ENCODE results near the gene RGL4. TPM values are rescaled to one million over a fixed set of nuclear protein-coding genes. Genes with fewer than 3 reads are reported as not detected.

The RGL4 gene
- total RNA-seq, 1 donor from 2014 or later: not detected

GRCh38 chr22:23708270-23708669 is 17.5 kb downstream of the RGL4 start:
- H3K27ac Mint-ChIP-seq (ENCODE audit: unreplicated experiment): no peak overlapping the region
- FAIRE-seq: no peak
- H3K79me2 ChIP-seq (ENCODE audit: insufficient read depth, low read length): peaks cover 6% of the 10 kb centered on the region
- no peak overlapping the region for H2AFZ ChIP-seq (ENCODE audit: low read depth, low read length)
- TF ChIP-seq EZH2 (IDR thresholded peaks at IDR 0.05; ENCODE audit: insufficient read depth, low read length): no peak
- TF ChIP-seq CTCF (IDR thresholded peaks at IDR 0.05; ENCODE audit: insufficient read depth, low read depth, low read length): no peak
- no peak overlapping the region for H3K4me3 Mint-ChIP-seq (ENCODE audit: unreplicated experiment)
- no peak overlapping the region for H3K4me3 ChIP-seq (ENCODE audit: insufficient read depth, low read depth, low read length)
- no peak overlapping the region for H3K4me2 ChIP-seq (ENCODE audit: low read length)
- peaks cover 36% of the 10 kb centered on the region for H3K36me3 Mint-ChIP-seq (ENCODE audit: low read depth, unreplicated experiment)
- no peak overlapping the region for H3K9ac ChIP-seq (ENCODE audit: low read length)
- H3K27me3 ChIP-seq (ENCODE audit: insufficient read depth, low read length): no peaks in the 10 kb centered on the region
- H3K9me3 ChIP-seq (ENCODE audit: insufficient read depth, low read depth, low read length): no peaks in the 10 kb centered on the region
- H3K36me3 ChIP-seq (ENCODE audit: insufficient read depth, low read length): peaks cover 47% of the 10 kb centered on the region
- H3K4me1 ChIP-seq (ENCODE audit: insufficient read depth, low read length): no peaks in the 10 kb centered on the region
- no peak overlapping the region for H3K27ac ChIP-seq (ENCODE audit: low read depth, low read length)
- no peaks in the 10 kb centered on the region for H3K9me3 Mint-ChIP-seq (ENCODE audit: unreplicated experiment)
- H4K20me1 ChIP-seq (ENCODE audit: insufficient read depth, low read length): peaks cover 51% of the 10 kb centered on the region
- peaks cover 5% of the 10 kb centered on the region for H3K4me1 Mint-ChIP-seq (ENCODE audit: low read depth, unreplicated experiment)
- no peaks in the 10 kb centered on the region for H3K27me3 Mint-ChIP-seq (ENCODE audit: low read depth, unreplicated experiment)
- DNase-seq (ENCODE audit: low read depth): no peak

GRCh38 chr22:23709107-23709506 is 18.3 kb downstream of the RGL4 start:
- Mint-ChIP-seq H3K4me1 (ENCODE audit: low read depth, unreplicated experiment) (peaks cover 5% of the 10 kb centered on the region), H3K4me3 (ENCODE audit: unreplicated experiment) (no peak overlapping the region), H3K9me3 (ENCODE audit: unreplicated experiment) (no peaks in the 10 kb centered on the region), H3K27ac (ENCODE audit: unreplicated experiment) (no peak overlapping the region), H3K27me3 (ENCODE audit: low read depth, unreplicated experiment) (no peaks in the 10 kb centered on the region), H3K36me3 (ENCODE audit: low read depth, unreplicated experiment) (peaks cover 38% of the 10 kb centered on the region)
- Histone ChIP-seq H4K20me1 (ENCODE audit: insufficient read depth, low read length) (peaks cover 43% of the 10 kb centered on the region), H3K36me3 (ENCODE audit: insufficient read depth, low read length) (peaks cover 45% of the 10 kb centered on the region), H3K4me3 (ENCODE audit: insufficient read depth, low read depth, low read length) (no peak overlapping the region), H3K27me3 (ENCODE audit: insufficient read depth, low read length) (no peaks in the 10 kb centered on the region), H3K4me2 (ENCODE audit: low read length) (no peak overlapping the region), H3K27ac (ENCODE audit: low read depth, low read length) (no peak overlapping the region), H3K79me2 (ENCODE audit: insufficient read depth, low read length) (peaks cover 4% of the 10 kb centered on the region), H3K9ac (ENCODE audit: low read length) (no peak overlapping the region), H3K4me1 (ENCODE audit: insufficient read depth, low read length) (no peaks in the 10 kb centered on the region), H2AFZ (ENCODE audit: low read depth, low read length) (no peak overlapping the region), H3K9me3 (ENCODE audit: insufficient read depth, low read depth, low read length) (no peaks in the 10 kb centered on the region)
- no peak for TF ChIP-seq EZH2 (IDR thresholded peaks at IDR 0.05; ENCODE audit: insufficient read depth, low read length)
- TF ChIP-seq CTCF (IDR thresholded peaks at IDR 0.05; ENCODE audit: insufficient read depth, low read depth, low read length): no peak
- FAIRE-seq (no peak), DNase-seq (ENCODE audit: low read depth) (no peak)

GRCh38 chr22:23712256-23712655 is 21.4 kb downstream of the RGL4 start:
- FAIRE-seq (no peak), DNase-seq (ENCODE audit: low read depth) (no peak)
- Mint-ChIP-seq H3K27ac (ENCODE audit: unreplicated experiment) (no peak overlapping the region), H3K4me3 (ENCODE audit: unreplicated experiment) (no peak overlapping the region), H3K27me3 (ENCODE audit: low read depth, unreplicated experiment) (no peaks in the 10 kb centered on the region), H3K36me3 (ENCODE audit: low read depth, unreplicated experiment) (peaks cover 18% of the 10 kb centered on the region), H3K9me3 (ENCODE audit: unreplicated experiment) (no peaks in the 10 kb centered on the region), H3K4me1 (ENCODE audit: low read depth, unreplicated experiment) (peaks cover 5% of the 10 kb centered on the region)
- Histone ChIP-seq H3K9me3 (ENCODE audit: insufficient read depth, low read depth, low read length) (no peaks in the 10 kb centered on the region), H3K27ac (ENCODE audit: low read depth, low read length) (no peak overlapping the region), H3K36me3 (ENCODE audit: insufficient read depth, low read length) (peaks cover 21% of the 10 kb centered on the region), H3K4me3 (ENCODE audit: insufficient read depth, low read depth, low read length) (no peak overlapping the region), H3K4me1 (ENCODE audit: insufficient read depth, low read length) (peaks cover 4% of the 10 kb centered on the region), H3K9ac (ENCODE audit: low read length) (no peak overlapping the region), H3K4me2 (ENCODE audit: low read length) (no peak overlapping the region), H3K79me2 (ENCODE audit: insufficient read depth, low read length) (peaks cover 13% of the 10 kb centered on the region), H4K20me1 (ENCODE audit: insufficient read depth, low read length) (peaks cover 15% of the 10 kb centered on the region), H2AFZ (ENCODE audit: low read depth, low read length) (no peak overlapping the region), H3K27me3 (ENCODE audit: insufficient read depth, low read length) (no peaks in the 10 kb centered on the region)
- TF ChIP-seq EZH2 (IDR thresholded peaks at IDR 0.05; ENCODE audit: insufficient read depth, low read length) (no peak), CTCF (IDR thresholded peaks at IDR 0.05; ENCODE audit: insufficient read depth, low read depth, low read length) (no peak)

All from astrocyte (in vitro differentiated cells and primary cell).